GM12878 (cell line): ENCODE data around the gene ABCA7. TPM values are rescaled to one million over a fixed set of nuclear protein-coding genes. Genes with fewer than 3 reads are reported as not detected.

Source experiments
- BACH1 ChIP-seq: fragments of 450-650 bp; IDR thresholded peaks from 2 replicates; pipeline ENCODE4 v1.6.1; 2017; ENCODE audit warnings: mild to moderate bottlenecking, borderline replicate concordance
- BHLHE40 ChIP-seq, 2 experiments: fragments of 450-650 bp in 1 of 2; IDR thresholded peaks; 2 replicates each; pipeline ENCODE4 v1.6.1; 2011 to 2017; ENCODE audit warnings: low read depth in 2 of 2, borderline replicate concordance in 1 of 2, improper control_type of control experiment in 1 of 2, low read length in 1 of 2, mild to moderate bottlenecking in 1 of 2
- CBFB ChIP-seq: IDR thresholded peaks from 2 replicates; pipeline ENCODE4 v1.6.1; 2016; ENCODE audit warnings: antibody characterized with exemption, low read depth
- CHD2 ChIP-seq: IDR thresholded peaks from 2 replicates; pipeline ENCODE4 v1.6.1; 2011; ENCODE audit warnings: low read depth, low read length, improper control_type of control experiment, borderline replicate concordance
- CREB1 ChIP-seq: IDR thresholded peaks from 2 replicates; pipeline ENCODE4 v1.6.1; 2012; ENCODE audit warnings: low read depth, mild to moderate bottlenecking, inconsistent platforms
- DPF2 ChIP-seq: fragments of 450-650 bp; IDR thresholded peaks from 2 replicates; pipeline ENCODE4 v1.6.1; 2017; ENCODE audit warnings: mild to moderate bottlenecking
- IKZF1 ChIP-seq: fragments of 450-650 bp; conservative IDR thresholded peaks from 2 replicates; pipeline ENCODE4 v1.6.1; 2017; ENCODE audit warnings: antibody characterized with exemption, mild to moderate bottlenecking
- NFIC ChIP-seq: IDR thresholded peaks from 2 replicates; pipeline ENCODE4 v1.6.1; 2012; ENCODE audit warnings: low read depth, mild to moderate bottlenecking, inconsistent platforms, low read length, moderate library complexity
- POLR2A ChIP-seq: IDR thresholded peaks from 2 replicates; pipeline ENCODE4 v1.6.1; 2011; ENCODE audit warnings: low read depth, mild to moderate bottlenecking, low read length
- RB1 ChIP-seq: fragments of 450-650 bp; formaldehyde crosslinking; IDR thresholded peaks from 2 replicates; pipeline ENCODE4 v1.6.1; 2017; ENCODE audit warnings: mild to moderate bottlenecking, borderline replicate concordance
- SRF ChIP-seq, 2 experiments: IDR thresholded peaks; 2 replicates each; pipeline ENCODE4 v1.6.1; 2011; ENCODE audit warnings: low read depth in 2 of 2, low read length in 2 of 2, mild to moderate bottlenecking in 1 of 2, moderate library complexity in 1 of 2
- TCF3 ChIP-seq: IDR thresholded peaks from 2 replicates; pipeline ENCODE4 v1.6.1; 2012; ENCODE audit warnings: low read depth, mild to moderate bottlenecking, low read length, borderline replicate concordance; ENCODE audit not compliant: insufficient read depth
- polyA plus RNA-seq, 11 experiments: library from polyadenylated mRNA; depleted of rRNA in 4 of 11; unstranded in 6 of 11; stranded (reverse) in 5 of 11; fragments of >200 nt; fragmentation: Nextera tagmentation in 4 of 11; fragmentation: Illumina TruSeq in 1 of 11; extraction: Ambion mirVana in 4 of 11; extraction: Trizol in 1 of 11; gene quantifications; 1 replicate in 1 of 11; 2 replicates in 10 of 11; pipeline versions ENCODE4 v1.2.1 to v1.2.3, GENCODE V29; 2011 to 2016; ENCODE audit warnings: inconsistent platforms in 2 of 11, missing spikeins in 2 of 11, low read depth in 1 of 11
- total RNA-seq, 4 experiments: library from RNA; depleted of rRNA in 3 of 4; stranded (reverse); fragments of >200 nt in 3 of 4; fragmentation: Illumina TruSeq in 1 of 4; extraction: Trizol in 1 of 4; gene quantifications; 2 replicates each; pipeline versions ENCODE4 v1.2.1 to v1.2.3, GENCODE V29; 2013 to 2021
- TF ChIP-seq, protein P1 (sequence below): IDR thresholded peaks from 2 replicates; pipeline ENCODE4 v1.6.1; 2012; ENCODE audit warnings: low read depth, low read length, improper control_type of control experiment
- TF ChIP-seq, protein P2 (sequence below): IDR thresholded peaks from 2 replicates; pipeline ENCODE4 v1.6.1; 2011; ENCODE audit warnings: low read depth, mild to moderate bottlenecking, low read length, moderate library complexity, borderline replicate concordance; ENCODE audit errors: extremely low read depth
- TF ChIP-seq, protein P3 (sequence below): IDR thresholded peaks from 2 replicates; pipeline ENCODE4 v1.6.1; 2012; ENCODE audit warnings: improper control_type of control experiment, low read depth, low read length; ENCODE audit not compliant: insufficient replicate concordance
- TF ChIP-seq, protein P4 (sequence below): IDR thresholded peaks from 2 replicates; pipeline ENCODE4 v1.6.1; 2011; ENCODE audit warnings: borderline replicate concordance, low read depth, mild to moderate bottlenecking, moderate library complexity, low read length; ENCODE audit not compliant: insufficient read depth, poor library complexity, severe bottlenecking
- TF ChIP-seq, protein P5 (sequence below): fragments of 450-650 bp; IDR thresholded peaks from 2 replicates; pipeline ENCODE4 v1.6.1; 2017; ENCODE audit warnings: low read depth, mild to moderate bottlenecking, moderate library complexity

The ABCA7 gene
- total and polyA plus RNA-seq, 10 of the 15 experiments (the other 5 are each of a cell fraction or from before 2014, with no cell fraction given), result 1.0 to 49.5 (median 14.8) TPM

DNA sequence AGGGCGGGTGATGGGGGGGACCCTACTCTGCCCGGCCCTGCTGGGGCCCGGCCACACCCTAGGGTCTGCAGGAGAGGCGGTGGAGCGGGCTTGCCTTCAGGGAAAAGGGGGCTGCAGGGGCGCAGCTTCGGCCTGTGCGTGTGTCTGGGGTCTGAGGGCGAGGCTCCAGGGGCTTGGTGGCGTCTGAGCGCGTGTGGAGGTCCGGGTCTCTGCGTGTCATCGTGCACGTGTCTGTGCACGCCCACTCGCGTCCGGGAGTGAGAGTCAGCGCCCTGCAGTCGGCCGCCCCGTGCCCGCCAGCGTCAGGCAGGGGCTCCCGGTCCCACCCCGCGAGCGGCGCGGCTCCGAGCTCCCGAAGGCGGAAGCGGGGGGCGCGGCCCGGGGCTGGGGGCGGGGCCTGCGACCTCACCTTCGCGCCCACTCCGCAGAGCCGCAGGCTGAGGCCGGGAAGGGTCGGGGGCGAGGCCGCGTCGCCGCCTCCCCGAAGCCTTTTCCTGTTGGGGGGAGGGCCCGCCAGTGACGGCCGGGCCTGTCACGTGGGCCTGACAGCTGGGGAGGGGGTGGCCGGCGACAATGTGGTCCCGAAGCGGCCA, 26.9 kb downstream of the ABCA7 start, which contains the start of gene ARHGAP45 (continued):
- TF ChIP-seq, protein P1, sequence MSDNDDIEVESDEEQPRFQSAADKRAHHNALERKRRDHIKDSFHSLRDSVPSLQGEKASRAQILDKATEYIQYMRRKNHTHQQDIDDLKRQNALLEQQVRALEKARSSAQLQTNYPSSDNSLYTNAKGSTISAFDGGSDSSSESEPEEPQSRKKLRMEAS, result peak; percentile 16; the same call in 1 of the 2 replicates
- TF ChIP-seq RB1, result 0 out of 2 replicates have a peak, but pooled peaks have one; percentile 7
- TF ChIP-seq CHD2, result no peak
- TF ChIP-seq TCF3, result 0 out of 2 replicates have a peak, but pooled peaks have one; percentile 56
- TF ChIP-seq, protein P2, sequence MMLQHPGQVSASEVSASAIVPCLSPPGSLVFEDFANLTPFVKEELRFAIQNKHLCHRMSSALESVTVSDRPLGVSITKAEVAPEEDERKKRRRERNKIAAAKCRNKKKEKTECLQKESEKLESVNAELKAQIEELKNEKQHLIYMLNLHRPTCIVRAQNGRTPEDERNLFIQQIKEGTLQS, result 0 out of 2 replicates have a peak, but pooled peaks have one; percentile 9
- peak; percentile 89 to 97 for TF ChIP-seq BHLHE40 (IDR thresholded peaks at IDR 0.05; ENCODE audit: borderline replicate concordance in 1 of 2, low read depth in 2 of 2, low read length in 1 of 2)
- TF ChIP-seq, protein P3, sequence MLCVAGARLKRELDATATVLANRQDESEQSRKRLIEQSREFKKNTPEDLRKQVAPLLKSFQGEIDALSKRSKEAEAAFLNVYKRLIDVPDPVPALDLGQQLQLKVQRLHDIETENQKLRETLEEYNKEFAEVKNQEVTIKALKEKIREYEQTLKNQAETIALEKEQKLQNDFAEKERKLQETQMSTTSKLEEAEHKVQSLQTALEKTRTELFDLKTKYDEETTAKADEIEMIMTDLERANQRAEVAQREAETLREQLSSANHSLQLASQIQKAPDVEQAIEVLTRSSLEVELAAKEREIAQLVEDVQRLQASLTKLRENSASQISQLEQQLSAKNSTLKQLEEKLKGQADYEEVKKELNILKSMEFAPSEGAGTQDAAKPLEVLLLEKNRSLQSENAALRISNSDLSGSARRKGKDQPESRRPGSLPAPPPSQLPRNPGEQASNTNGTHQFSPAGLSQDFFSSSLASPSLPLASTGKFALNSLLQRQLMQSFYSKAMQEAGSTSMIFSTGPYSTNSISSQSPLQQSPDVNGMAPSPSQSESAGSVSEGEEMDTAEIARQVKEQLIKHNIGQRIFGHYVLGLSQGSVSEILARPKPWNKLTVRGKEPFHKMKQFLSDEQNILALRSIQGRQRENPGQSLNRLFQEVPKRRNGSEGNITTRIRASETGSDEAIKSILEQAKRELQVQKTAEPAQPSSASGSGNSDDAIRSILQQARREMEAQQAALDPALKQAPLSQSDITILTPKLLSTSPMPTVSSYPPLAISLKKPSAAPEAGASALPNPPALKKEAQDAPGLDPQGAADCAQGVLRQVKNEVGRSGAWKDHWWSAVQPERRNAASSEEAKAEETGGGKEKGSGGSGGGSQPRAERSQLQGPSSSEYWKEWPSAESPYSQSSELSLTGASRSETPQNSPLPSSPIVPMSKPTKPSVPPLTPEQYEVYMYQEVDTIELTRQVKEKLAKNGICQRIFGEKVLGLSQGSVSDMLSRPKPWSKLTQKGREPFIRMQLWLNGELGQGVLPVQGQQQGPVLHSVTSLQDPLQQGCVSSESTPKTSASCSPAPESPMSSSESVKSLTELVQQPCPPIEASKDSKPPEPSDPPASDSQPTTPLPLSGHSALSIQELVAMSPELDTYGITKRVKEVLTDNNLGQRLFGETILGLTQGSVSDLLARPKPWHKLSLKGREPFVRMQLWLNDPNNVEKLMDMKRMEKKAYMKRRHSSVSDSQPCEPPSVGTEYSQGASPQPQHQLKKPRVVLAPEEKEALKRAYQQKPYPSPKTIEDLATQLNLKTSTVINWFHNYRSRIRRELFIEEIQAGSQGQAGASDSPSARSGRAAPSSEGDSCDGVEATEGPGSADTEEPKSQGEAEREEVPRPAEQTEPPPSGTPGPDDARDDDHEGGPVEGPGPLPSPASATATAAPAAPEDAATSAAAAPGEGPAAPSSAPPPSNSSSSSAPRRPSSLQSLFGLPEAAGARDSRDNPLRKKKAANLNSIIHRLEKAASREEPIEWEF, result no peak
- TF ChIP-seq, protein P4, sequence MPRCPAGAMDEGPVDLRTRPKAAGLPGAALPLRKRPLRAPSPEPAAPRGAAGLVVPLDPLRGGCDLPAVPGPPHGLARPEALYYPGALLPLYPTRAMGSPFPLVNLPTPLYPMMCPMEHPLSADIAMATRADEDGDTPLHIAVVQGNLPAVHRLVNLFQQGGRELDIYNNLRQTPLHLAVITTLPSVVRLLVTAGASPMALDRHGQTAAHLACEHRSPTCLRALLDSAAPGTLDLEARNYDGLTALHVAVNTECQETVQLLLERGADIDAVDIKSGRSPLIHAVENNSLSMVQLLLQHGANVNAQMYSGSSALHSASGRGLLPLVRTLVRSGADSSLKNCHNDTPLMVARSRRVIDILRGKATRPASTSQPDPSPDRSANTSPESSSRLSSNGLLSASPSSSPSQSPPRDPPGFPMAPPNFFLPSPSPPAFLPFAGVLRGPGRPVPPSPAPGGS, result peak; percentile 8
- 0 out of 2 replicates have a peak, but pooled peaks have one; percentile 73 for TF ChIP-seq BACH1
- no peak for TF ChIP-seq NFIC
- peak; percentile 18; the same call in 1 of the 2 replicates for TF ChIP-seq CREB1
- TF ChIP-seq DPF2, result peak; percentile 79; the same call in 1 of the 2 replicates
- TF ChIP-seq IKZF1, result peak; percentile 76
- TF ChIP-seq POLR2A, result peak; percentile 69
- TF ChIP-seq, protein P5, sequence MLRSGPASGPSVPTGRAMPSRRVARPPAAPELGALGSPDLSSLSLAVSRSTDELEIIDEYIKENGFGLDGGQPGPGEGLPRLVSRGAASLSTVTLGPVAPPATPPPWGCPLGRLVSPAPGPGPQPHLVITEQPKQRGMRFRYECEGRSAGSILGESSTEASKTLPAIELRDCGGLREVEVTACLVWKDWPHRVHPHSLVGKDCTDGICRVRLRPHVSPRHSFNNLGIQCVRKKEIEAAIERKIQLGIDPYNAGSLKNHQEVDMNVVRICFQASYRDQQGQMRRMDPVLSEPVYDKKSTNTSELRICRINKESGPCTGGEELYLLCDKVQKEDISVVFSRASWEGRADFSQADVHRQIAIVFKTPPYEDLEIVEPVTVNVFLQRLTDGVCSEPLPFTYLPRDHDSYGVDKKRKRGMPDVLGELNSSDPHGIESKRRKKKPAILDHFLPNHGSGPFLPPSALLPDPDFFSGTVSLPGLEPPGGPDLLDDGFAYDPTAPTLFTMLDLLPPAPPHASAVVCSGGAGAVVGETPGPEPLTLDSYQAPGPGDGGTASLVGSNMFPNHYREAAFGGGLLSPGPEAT, result no peak
- TF ChIP-seq SRF (IDR thresholded peaks at IDR 0.05; ENCODE audit: low read depth in 2 of 2, low read length in 2 of 2), result no peak
- TF ChIP-seq CBFB, result no peak
